GM12892 (cell line): ENCODE results near the gene SNW1.

Experiments used
- POLR2A ChIP-seq: IDR thresholded peaks from 2 replicates; pipeline ENCODE4 v1.6.1; 2011; ENCODE audit warnings: low read depth, low read length, control low read depth
- POLR2AphosphoS5 ChIP-seq: IDR thresholded peaks from 2 replicates; pipeline ENCODE4 v1.6.1; 2011; ENCODE audit warnings: low read depth, low read length, control low read depth
- TAF1 ChIP-seq: IDR thresholded peaks from 2 replicates; pipeline ENCODE4 v1.6.1; 2011; ENCODE audit warnings: low read depth, mild to moderate bottlenecking, control low read depth, low read length, borderline replicate concordance

GRCh38 chr14:77786148-77786547 lies 25.2 kb upstream of the SNW1 start:
- TF ChIP-seq POLR2A (no peak), POLR2AphosphoS5 (no peak), TAF1 (no peak)
